ENCODE measurements around the gene MCL1. TPM values are rescaled to one million over a fixed set of nuclear protein-coding genes. Genes with fewer than 3 reads are reported as not detected.
"Not testable (repeated sequence)": the region's sequence is repeated elsewhere in the genome, so short reads cannot be mapped to it uniquely, and the experiment has no call there.

Gene MCL1
- polyA plus RNA-seq, 1 of the 3 experiments (the other 2 are of a cell fraction) = 110 TPM

DNA sequence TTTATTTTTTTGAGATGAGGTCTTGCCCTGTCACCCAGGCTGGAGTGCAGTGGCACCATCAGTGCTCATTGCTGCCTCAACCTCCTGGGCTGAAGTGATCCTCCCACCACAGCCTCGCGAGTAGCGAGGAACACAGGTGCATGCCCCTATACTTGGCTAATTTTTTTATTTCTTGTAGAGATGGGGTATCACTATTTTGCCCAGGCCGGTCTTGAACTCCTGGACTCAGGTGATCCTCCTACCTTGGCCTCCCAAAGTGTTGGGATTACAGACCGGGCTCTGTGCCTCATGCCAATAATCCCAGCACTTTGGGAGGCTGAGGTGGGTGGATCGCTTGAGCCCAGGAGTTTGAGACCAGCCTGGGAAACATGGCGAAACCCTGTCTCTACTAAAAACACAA lies 2.0 kb upstream of the MCL1 start:
- peaks cover 55% of the 10 kb centered on the region for H3K79me2 ChIP-seq (ENCODE audit: insufficient read depth)
- H3K9me3 ChIP-seq; H3K4me2 ChIP-seq; H3K27me3 ChIP-seq (ENCODE audit: insufficient read depth); H3K27ac ChIP-seq (ENCODE audit: low read depth in 2 of 2, low read length in 1 of 2); H3K9ac ChIP-seq; H3K4me3 ChIP-seq (ENCODE audit: low read depth in 2 of 2, low read length in 1 of 2); H3K9me2 ChIP-seq; DNase-seq; H2AFZ ChIP-seq (ENCODE audit: low read depth); POLR2A ChIA-PET: not testable (repeated sequence)
- peaks cover 0 to 11% of the 10 kb centered on the region in 2 experiments; a peak in 2 of 4 replicates for H3K4me1 ChIP-seq (ENCODE audit: control insufficient read depth in 1 of 2, insufficient read depth in 2 of 2, low read depth in 1 of 2, low read length in 1 of 2)
- H3K36me3 ChIP-seq (replicated peaks in 1 of 2; ENCODE audit: control insufficient read depth in 1 of 2, insufficient read depth in 2 of 2, low read length in 1 of 2) = peaks cover 20 to 27% of the 10 kb centered on the region in 2 experiments
- 95% methylated on average over 7 of the region's 7 CpGs for WGBS (ENCODE audit: low lambda C conversion rate)
- peaks cover 33% of the 10 kb centered on the region for H3F3A ChIP-seq (replicated peaks; ENCODE audit: insufficient read depth)
- peaks cover 27% of the 10 kb centered on the region for H4K20me1 ChIP-seq (ENCODE audit: insufficient read depth)
- CTCF ChIA-PET = interaction anchor here (1.0 kb wide), 1 partner anchor 40 kb away, joined by 3 read pairs; no protein-coding TSS in a partner anchor

DNA sequence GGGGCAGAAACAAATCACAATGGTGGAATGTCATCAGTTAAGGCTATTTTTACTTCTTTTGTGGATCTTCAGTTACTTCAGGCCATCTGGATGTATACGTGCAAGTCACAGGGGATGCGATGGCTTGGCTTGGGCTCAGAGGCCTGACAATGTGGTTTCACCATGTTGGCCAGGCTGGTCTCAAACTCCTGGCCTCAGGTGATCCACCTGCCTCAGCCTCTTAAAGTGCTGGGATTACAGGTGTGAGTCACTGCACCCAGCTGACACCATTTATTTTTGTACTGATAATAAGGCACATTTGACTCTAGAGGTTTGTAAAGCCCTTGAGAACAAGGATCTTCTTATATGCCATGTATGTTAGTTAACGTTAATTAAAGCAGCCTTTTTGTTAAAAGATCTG lies 1.6 kb upstream of the MCL1 start:
- H3K27me3 ChIP-seq (ENCODE audit: insufficient read depth); H3K4me2 ChIP-seq; H3K4me3 ChIP-seq (ENCODE audit: low read depth in 2 of 2, low read length in 1 of 2); H3K9me3 ChIP-seq; H3K9me2 ChIP-seq; H3K27ac ChIP-seq (ENCODE audit: low read depth in 2 of 2, low read length in 1 of 2); DNase-seq; H2AFZ ChIP-seq (ENCODE audit: low read depth); H3K9ac ChIP-seq: not testable (repeated sequence)
- H3K36me3 ChIP-seq (replicated peaks in 1 of 2; ENCODE audit: control insufficient read depth in 1 of 2, insufficient read depth in 2 of 2, low read length in 1 of 2) = peaks cover 25 to 31% of the 10 kb centered on the region in 2 experiments
- H4K20me1 ChIP-seq (ENCODE audit: insufficient read depth) = peaks cover 31% of the 10 kb centered on the region
- H3F3A ChIP-seq (replicated peaks; ENCODE audit: insufficient read depth) = peaks cover 37% of the 10 kb centered on the region
- H3K4me1 ChIP-seq (ENCODE audit: control insufficient read depth in 1 of 2, insufficient read depth in 2 of 2, low read depth in 1 of 2, low read length in 1 of 2) = peaks cover 0 to 16% of the 10 kb centered on the region in 2 experiments; a peak in 2 of 4 replicates
- ChIA-PET POLR2A (interaction anchor here (1.6 to 7.0 kb wide), 2 partner anchors 16 to 48 kb away, joined by 14 to 149 read pairs; partner anchors contain the start of gene ENSA), CTCF (interaction anchor here (1.0 to 13.4 kb wide), 2 partner anchors 19 to 40 kb away, joined by 3 to 142 read pairs; no protein-coding TSS in a partner anchor)
- 98% methylated on average over 1 of the region's 3 CpGs for WGBS (ENCODE audit: low lambda C conversion rate)
- peaks cover 59% of the 10 kb centered on the region for H3K79me2 ChIP-seq (ENCODE audit: insufficient read depth)

DNA sequence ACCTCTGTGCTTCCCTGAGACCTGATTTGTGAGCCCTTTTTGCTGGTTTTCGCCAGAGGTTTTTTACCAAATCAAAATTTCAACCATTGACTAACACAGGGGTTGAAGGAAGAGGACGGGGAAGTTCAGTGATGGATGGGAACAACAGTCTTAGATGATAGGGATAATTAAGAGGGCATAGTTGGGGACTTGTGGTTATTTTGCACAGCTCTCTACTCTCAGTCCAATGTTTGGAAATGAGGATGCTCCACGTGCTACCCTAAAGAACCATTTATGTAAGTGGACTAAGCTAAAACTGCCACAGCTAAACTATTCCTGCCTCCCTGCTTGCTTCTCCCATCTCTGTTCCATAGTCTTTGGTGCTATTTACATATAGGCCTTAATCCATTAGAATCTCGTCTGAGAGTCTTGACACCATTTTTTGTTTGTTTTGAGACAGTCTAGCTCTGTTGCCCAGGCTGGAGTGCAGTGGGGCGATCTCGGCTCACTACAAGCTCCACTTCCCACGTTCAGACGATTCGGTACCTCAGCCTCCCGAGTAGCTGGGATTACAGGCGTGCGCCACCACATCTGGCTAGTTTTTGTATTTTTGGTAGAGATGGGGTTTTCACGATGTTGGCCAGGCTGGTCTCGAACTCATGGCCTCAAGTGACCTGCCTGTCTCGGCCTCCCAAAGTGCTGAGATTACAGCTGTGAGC lies 684 bp upstream of the MCL1 start:
- Histone ChIP-seq H3K9me3 (no peaks in the 10 kb centered on the region), H2AFZ (ENCODE audit: low read depth) (no peak overlapping the region), H3K4me3 (ENCODE audit: low read depth in 2 of 2, low read length in 1 of 2) (peak overlapping the region; percentile 52 to 61), H3K79me2 (ENCODE audit: insufficient read depth) (peaks cover 68% of the 10 kb centered on the region), H3K27me3 (ENCODE audit: insufficient read depth) (no peaks in the 10 kb centered on the region), H3K9ac (peak overlapping the region; percentile 100), H3K27ac (ENCODE audit: low read depth in 2 of 2, low read length in 1 of 2) (peak overlapping the region; percentile 97 to 100), H3K36me3 (replicated peaks in 1 of 2; ENCODE audit: control insufficient read depth in 1 of 2, insufficient read depth in 2 of 2, low read length in 1 of 2) (peaks cover 33 to 40% of the 10 kb centered on the region in 2 experiments), H3K9me2 (no peaks in the 10 kb centered on the region), H4K20me1 (ENCODE audit: insufficient read depth) (peaks cover 40% of the 10 kb centered on the region), H3K4me1 (ENCODE audit: control insufficient read depth in 1 of 2, insufficient read depth in 2 of 2, low read depth in 1 of 2, low read length in 1 of 2) (peaks cover 0 to 22% of the 10 kb centered on the region in 2 experiments; a peak in 2 of 4 replicates), H3K4me2 (peak overlapping the region; percentile 71), H3F3A (replicated peaks; ENCODE audit: insufficient read depth) (peaks cover 44% of the 10 kb centered on the region)
- no peak for DNase-seq
- POLR2A ChIA-PET = interaction anchor here (0.6 to 7.0 kb wide), 16 partner anchors 9 to 491 kb away, joined by 3 to 149 read pairs (median 4); partner anchors contain the start of genes APH1A, ENSA and GOLPH3L
- TF ChIP-seq RAD21 (IDR thresholded peaks at IDR 0.05; ENCODE audit: low read length) (no peak), CHD2 (IDR thresholded peaks at IDR 0.05; ENCODE audit: low read length, partially characterized antibody) (no peak)
- TF ChIP-seq, protein P1, sequence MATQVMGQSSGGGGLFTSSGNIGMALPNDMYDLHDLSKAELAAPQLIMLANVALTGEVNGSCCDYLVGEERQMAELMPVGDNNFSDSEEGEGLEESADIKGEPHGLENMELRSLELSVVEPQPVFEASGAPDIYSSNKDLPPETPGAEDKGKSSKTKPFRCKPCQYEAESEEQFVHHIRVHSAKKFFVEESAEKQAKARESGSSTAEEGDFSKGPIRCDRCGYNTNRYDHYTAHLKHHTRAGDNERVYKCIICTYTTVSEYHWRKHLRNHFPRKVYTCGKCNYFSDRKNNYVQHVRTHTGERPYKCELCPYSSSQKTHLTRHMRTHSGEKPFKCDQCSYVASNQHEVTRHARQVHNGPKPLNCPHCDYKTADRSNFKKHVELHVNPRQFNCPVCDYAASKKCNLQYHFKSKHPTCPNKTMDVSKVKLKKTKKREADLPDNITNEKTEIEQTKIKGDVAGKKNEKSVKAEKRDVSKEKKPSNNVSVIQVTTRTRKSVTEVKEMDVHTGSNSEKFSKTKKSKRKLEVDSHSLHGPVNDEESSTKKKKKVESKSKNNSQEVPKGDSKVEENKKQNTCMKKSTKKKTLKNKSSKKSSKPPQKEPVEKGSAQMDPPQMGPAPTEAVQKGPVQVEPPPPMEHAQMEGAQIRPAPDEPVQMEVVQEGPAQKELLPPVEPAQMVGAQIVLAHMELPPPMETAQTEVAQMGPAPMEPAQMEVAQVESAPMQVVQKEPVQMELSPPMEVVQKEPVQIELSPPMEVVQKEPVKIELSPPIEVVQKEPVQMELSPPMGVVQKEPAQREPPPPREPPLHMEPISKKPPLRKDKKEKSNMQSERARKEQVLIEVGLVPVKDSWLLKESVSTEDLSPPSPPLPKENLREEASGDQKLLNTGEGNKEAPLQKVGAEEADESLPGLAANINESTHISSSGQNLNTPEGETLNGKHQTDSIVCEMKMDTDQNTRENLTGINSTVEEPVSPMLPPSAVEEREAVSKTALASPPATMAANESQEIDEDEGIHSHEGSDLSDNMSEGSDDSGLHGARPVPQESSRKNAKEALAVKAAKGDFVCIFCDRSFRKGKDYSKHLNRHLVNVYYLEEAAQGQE (IDR thresholded peaks at IDR 0.05; ENCODE audit: low read depth, low read length) = no peak
- 78% methylated on average over 15 of the region's 15 CpGs for WGBS (ENCODE audit: low lambda C conversion rate)
- CTCF ChIA-PET = interaction anchor here (0.9 to 13.4 kb wide), 5 partner anchors 9 to 64 kb away, joined by 3 to 142 read pairs (median 3); partner anchors contain the start of gene FALEC
